Measurements from ENCODE around the gene KRT14. TPM values are rescaled to one million over a fixed set of nuclear protein-coding genes. Genes with fewer than 3 reads are reported as not detected.
A peak's percentile ranks its signal among the peaks of the same experiment; 100 is the strongest.

KRT14 gene
- polyA plus RNA-seq, 3 donors = not detected

DNA sequence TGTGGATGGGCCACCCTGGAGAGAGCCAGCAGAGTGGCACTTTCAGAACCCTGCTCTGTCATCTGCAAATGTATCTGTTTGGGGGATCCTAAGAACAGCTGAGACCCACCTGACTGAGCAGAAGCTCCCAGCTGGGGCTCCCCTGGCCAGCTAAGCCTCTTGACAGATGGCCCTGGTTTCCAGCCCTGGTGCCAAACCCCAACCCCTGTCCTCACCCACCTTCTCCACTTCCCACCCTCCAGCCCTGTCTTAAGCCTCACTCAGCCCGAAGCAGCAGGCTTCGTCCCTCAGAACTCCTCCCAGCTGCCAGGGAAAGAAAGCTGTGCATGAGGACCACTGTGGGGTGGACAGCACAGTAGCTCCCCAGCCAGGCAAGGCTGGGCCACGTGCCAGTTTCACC is 11.4 kb downstream of the KRT14 start:
- Histone ChIP-seq H3K27ac (ENCODE audit: low read depth in 1 of 2, low read length in 2 of 2) (no peak overlapping the region), H3K4me2 (replicated peaks; ENCODE audit: extremely low read depth, low read length, poor library complexity, severe bottlenecking) (no peak overlapping the region), H3K9ac (ENCODE audit: insufficient read depth, low read length, poor library complexity, severe bottlenecking) (no peak overlapping the region), H3K4me3 (replicated peaks in 1 of 3; ENCODE audit: low read depth in 2 of 3, low read length in 3 of 3) (no peak overlapping the region), H4K20me1 (ENCODE audit: insufficient read depth, low read length) (no peaks in the 10 kb centered on the region), H3K36me3 (replicated peaks in 1 of 2; ENCODE audit: control insufficient read depth in 1 of 2, insufficient read depth in 2 of 2, low read length in 2 of 2) (no peaks in the 10 kb centered on the region), H3K9me3 (replicated peaks in 1 of 2; ENCODE audit: control insufficient read depth in 1 of 2, insufficient read depth in 1 of 2, low read length in 2 of 2) (no peaks in the 10 kb centered on the region), H3K79me2 (ENCODE audit: insufficient read depth, low read length) (no peaks in the 10 kb centered on the region), H3K27me3 (ENCODE audit: control insufficient read depth in 2 of 2, insufficient read depth in 2 of 2, low read length in 2 of 2) (no peaks in the 10 kb centered on the region), H3K4me1 (ENCODE audit: control insufficient read depth in 1 of 2, insufficient read depth in 2 of 2, low read length in 2 of 2) (peaks cover 3 to 6% of the 10 kb centered on the region in 2 donors), H2AFZ (ENCODE audit: insufficient read depth, low read depth, low read length, poor library complexity, severe bottlenecking) (no peak overlapping the region)
- H3K27me3 Mint-ChIP-seq (ENCODE audit: low read depth in 3 of 3) = peaks cover 6 to 20% (median 8%) of the 10 kb centered on the region in 3 donors
- no peak for DNase-seq
- H3K9me3 Mint-ChIP-seq = peaks cover 0 to 1% (median 0%) of the 10 kb centered on the region in 7 donors
- WGBS (ENCODE audit: insufficient coverage) = 83% methylated on average over 3 of the region's 3 CpGs
- peaks cover 4% of the 10 kb centered on the region for H3K4me1 Mint-ChIP-seq
- no peak overlapping the region for H3K27ac Mint-ChIP-seq
- TF ChIP-seq, protein P1, sequence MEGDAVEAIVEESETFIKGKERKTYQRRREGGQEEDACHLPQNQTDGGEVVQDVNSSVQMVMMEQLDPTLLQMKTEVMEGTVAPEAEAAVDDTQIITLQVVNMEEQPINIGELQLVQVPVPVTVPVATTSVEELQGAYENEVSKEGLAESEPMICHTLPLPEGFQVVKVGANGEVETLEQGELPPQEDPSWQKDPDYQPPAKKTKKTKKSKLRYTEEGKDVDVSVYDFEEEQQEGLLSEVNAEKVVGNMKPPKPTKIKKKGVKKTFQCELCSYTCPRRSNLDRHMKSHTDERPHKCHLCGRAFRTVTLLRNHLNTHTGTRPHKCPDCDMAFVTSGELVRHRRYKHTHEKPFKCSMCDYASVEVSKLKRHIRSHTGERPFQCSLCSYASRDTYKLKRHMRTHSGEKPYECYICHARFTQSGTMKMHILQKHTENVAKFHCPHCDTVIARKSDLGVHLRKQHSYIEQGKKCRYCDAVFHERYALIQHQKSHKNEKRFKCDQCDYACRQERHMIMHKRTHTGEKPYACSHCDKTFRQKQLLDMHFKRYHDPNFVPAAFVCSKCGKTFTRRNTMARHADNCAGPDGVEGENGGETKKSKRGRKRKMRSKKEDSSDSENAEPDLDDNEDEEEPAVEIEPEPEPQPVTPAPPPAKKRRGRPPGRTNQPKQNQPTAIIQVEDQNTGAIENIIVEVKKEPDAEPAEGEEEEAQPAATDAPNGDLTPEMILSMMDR (IDR thresholded peaks at IDR 0.05) = no peak
- intact Hi-C loops (cut with micrococcal nuclease) = no loop called here
- H3K36me3 Mint-ChIP-seq = no peaks in the 10 kb centered on the region
- H3K4me3 Mint-ChIP-seq = no peak overlapping the region

- Histone ChIP-seq H3K79me2 (ENCODE audit: insufficient read depth, low read length) (no peaks in the 10 kb centered on the region), H3K36me3 (replicated peaks in 1 of 2; ENCODE audit: control insufficient read depth in 1 of 2, insufficient read depth in 2 of 2, low read length in 2 of 2) (no peaks in the 10 kb centered on the region), H3K4me3 (replicated peaks in 1 of 3; ENCODE audit: low read depth in 2 of 3, low read length in 3 of 3) (no peak within 1 kb of the TSS), H3K27me3 (ENCODE audit: control insufficient read depth in 2 of 2, insufficient read depth in 2 of 2, low read length in 2 of 2) (no peaks in the 10 kb centered on the region), H2AFZ (ENCODE audit: insufficient read depth, low read depth, low read length, poor library complexity, severe bottlenecking) (no peak within 1 kb of the TSS), H3K4me2 (replicated peaks; ENCODE audit: extremely low read depth, low read length, poor library complexity, severe bottlenecking) (no peak within 1 kb of the TSS), H3K9ac (ENCODE audit: insufficient read depth, low read length, poor library complexity, severe bottlenecking) (no peak within 1 kb of the TSS), H3K4me1 (ENCODE audit: control insufficient read depth in 1 of 2, insufficient read depth in 2 of 2, low read length in 2 of 2) (no peaks in the 10 kb centered on the region), H4K20me1 (ENCODE audit: insufficient read depth, low read length) (no peaks in the 10 kb centered on the region), H3K9me3 (replicated peaks in 1 of 2; ENCODE audit: control insufficient read depth in 1 of 2, insufficient read depth in 1 of 2, low read length in 2 of 2) (peaks cover 9% of the 10 kb centered on the region in 2 donors), H3K27ac (ENCODE audit: low read depth in 1 of 2, low read length in 2 of 2) (no peak within 1 kb of the TSS)
- intact Hi-C loops (cut with micrococcal nuclease) = no loop called here
- no peak for DNase-seq
- Mint-ChIP-seq H3K4me1 (no peaks in the 10 kb centered on the region), H3K9me3 (peaks cover 7 to 17% (median 8%) of the 10 kb centered on the region in 7 donors), H3K4me3 (no peak within 1 kb of the TSS), H3K27ac (peak within 1 kb of the TSS in 1 of 7 donors; percentile 33), H3K27me3 (ENCODE audit: low read depth in 3 of 3) (peaks cover 7 to 23% (median 8%) of the 10 kb centered on the region in 3 donors), H3K36me3 (no peaks in the 10 kb centered on the region)
- TF ChIP-seq, protein P1 (IDR thresholded peaks at IDR 0.05) = no peak
- WGBS (ENCODE audit: insufficient coverage) = 65% methylated on average over 14 of the region's 24 CpGs
Observed at GRCh38 chr17:41571561-41572434, 14.9 kb downstream of the KRT14 start, which contains the start of gene KRT9. Gene KRT9 (minus strand): TSS chr17:41572059. CDS start chr17:41571992, 67 bp downstream.
